Measurements from ENCODE around the gene MAPKAPK3. TPM values are rescaled to one million over a fixed set of nuclear protein-coding genes. Genes with fewer than 3 reads are reported as not detected.

Gene MAPKAPK3
- polyA plus RNA-seq, 1 donor from 2014 or later: 4.3 TPM

DNA sequence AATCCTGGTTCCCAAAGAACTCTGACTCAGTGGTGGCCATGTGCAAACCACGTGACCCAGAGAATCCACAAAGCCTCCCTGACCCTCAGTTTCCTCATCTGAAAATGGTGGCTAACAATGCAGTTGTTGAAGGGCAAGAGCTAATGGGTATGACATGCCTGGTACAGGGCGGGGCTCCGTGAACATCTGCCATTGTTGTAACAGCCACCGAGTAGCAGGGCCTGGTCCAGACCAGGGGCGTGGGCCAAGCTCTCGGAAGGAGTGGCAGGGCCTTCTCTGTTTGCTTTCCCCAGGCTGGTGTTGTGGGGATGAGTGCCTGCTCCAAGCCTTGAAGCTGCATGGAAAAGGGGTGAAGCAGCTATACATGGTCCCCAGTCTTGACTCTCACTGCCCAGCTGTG is 13.4 kb downstream of the MAPKAPK3 start:
- Histone ChIP-seq H3K27me3 (ENCODE audit: insufficient read depth, low read depth, low read length) (no peaks in the 10 kb centered on the region), H3K9me3 (ENCODE audit: low read length) (no peaks in the 10 kb centered on the region), H3K4me2 (ENCODE audit: low read length) (no peak overlapping the region), H3K36me3 (ENCODE audit: insufficient read depth, low read length) (no peaks in the 10 kb centered on the region), H3K9ac (ENCODE audit: low read length) (no peak overlapping the region), H2AFZ (ENCODE audit: low read depth, low read length) (no peak overlapping the region), H3K9me2 (ENCODE audit: insufficient read depth, low read length) (no peaks in the 10 kb centered on the region), H3F3A (ENCODE audit: insufficient read depth, low read length, poor library complexity, severe bottlenecking) (no peaks in the 10 kb centered on the region), H3K4me3 (ENCODE audit: low read length) (no peak overlapping the region), H4K20me1 (ENCODE audit: insufficient read depth) (no peaks in the 10 kb centered on the region), H3K79me2 (replicated peaks; ENCODE audit: insufficient read depth, low read length) (no peaks in the 10 kb centered on the region), H3K27ac (ENCODE audit: low read length) (no peak overlapping the region)
- TF ChIP-seq TAF1 (IDR thresholded peaks at IDR 0.05; ENCODE audit: low read depth): no peak
- no peak for TF ChIP-seq POLR2AphosphoS5 (IDR thresholded peaks at IDR 0.05)
- no peak for TF ChIP-seq EZH2 (IDR thresholded peaks at IDR 0.05; ENCODE audit: borderline replicate concordance, insufficient read depth, low read length, poor library complexity, severe bottlenecking)
- TF ChIP-seq, protein P1, sequence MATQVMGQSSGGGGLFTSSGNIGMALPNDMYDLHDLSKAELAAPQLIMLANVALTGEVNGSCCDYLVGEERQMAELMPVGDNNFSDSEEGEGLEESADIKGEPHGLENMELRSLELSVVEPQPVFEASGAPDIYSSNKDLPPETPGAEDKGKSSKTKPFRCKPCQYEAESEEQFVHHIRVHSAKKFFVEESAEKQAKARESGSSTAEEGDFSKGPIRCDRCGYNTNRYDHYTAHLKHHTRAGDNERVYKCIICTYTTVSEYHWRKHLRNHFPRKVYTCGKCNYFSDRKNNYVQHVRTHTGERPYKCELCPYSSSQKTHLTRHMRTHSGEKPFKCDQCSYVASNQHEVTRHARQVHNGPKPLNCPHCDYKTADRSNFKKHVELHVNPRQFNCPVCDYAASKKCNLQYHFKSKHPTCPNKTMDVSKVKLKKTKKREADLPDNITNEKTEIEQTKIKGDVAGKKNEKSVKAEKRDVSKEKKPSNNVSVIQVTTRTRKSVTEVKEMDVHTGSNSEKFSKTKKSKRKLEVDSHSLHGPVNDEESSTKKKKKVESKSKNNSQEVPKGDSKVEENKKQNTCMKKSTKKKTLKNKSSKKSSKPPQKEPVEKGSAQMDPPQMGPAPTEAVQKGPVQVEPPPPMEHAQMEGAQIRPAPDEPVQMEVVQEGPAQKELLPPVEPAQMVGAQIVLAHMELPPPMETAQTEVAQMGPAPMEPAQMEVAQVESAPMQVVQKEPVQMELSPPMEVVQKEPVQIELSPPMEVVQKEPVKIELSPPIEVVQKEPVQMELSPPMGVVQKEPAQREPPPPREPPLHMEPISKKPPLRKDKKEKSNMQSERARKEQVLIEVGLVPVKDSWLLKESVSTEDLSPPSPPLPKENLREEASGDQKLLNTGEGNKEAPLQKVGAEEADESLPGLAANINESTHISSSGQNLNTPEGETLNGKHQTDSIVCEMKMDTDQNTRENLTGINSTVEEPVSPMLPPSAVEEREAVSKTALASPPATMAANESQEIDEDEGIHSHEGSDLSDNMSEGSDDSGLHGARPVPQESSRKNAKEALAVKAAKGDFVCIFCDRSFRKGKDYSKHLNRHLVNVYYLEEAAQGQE (IDR thresholded peaks at IDR 0.05; ENCODE audit: borderline replicate concordance): no peak
- TF ChIP-seq, protein P2, sequence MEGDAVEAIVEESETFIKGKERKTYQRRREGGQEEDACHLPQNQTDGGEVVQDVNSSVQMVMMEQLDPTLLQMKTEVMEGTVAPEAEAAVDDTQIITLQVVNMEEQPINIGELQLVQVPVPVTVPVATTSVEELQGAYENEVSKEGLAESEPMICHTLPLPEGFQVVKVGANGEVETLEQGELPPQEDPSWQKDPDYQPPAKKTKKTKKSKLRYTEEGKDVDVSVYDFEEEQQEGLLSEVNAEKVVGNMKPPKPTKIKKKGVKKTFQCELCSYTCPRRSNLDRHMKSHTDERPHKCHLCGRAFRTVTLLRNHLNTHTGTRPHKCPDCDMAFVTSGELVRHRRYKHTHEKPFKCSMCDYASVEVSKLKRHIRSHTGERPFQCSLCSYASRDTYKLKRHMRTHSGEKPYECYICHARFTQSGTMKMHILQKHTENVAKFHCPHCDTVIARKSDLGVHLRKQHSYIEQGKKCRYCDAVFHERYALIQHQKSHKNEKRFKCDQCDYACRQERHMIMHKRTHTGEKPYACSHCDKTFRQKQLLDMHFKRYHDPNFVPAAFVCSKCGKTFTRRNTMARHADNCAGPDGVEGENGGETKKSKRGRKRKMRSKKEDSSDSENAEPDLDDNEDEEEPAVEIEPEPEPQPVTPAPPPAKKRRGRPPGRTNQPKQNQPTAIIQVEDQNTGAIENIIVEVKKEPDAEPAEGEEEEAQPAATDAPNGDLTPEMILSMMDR (IDR thresholded peaks at IDR 0.05; ENCODE audit: poor library complexity, severe bottlenecking): no peak
- no peak for TF ChIP-seq RAD21 (conservative IDR thresholded peaks at IDR 0.05)
- no peak for TF ChIP-seq SMC3 (conservative IDR thresholded peaks at IDR 0.05; ENCODE audit: poor library complexity)
- no peak for TF ChIP-seq EP300 (conservative IDR thresholded peaks at IDR 0.05; ENCODE audit: poor library complexity, severe bottlenecking)
- no peak for TF ChIP-seq MXI1 (conservative IDR thresholded peaks at IDR 0.05; ENCODE audit: poor library complexity, severe bottlenecking)

DNA sequence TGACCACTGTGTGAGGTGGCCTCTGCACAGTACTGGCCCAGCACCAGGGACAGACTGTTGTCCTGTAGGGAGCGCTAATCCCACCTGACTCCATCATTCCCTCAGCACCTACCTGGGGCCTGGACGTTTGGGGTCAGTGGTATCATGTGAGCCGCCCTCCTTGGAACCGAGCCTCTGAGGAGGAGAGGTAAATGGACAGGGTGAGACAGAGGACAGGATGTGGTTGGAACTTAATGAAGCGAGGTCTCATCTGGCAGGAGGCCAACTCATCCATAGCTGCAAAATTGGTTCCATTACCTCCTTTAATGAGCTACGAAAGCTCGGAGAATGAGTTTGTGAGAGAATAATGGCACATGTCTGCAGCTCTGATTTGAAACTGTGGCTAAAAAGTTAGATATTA is 13.9 kb downstream of the MAPKAPK3 start:
- no peak overlapping the region for H3K4me3 ChIP-seq (ENCODE audit: low read length)
- H3K36me3 ChIP-seq (ENCODE audit: insufficient read depth, low read length): no peaks in the 10 kb centered on the region
- H3K79me2 ChIP-seq (replicated peaks; ENCODE audit: insufficient read depth, low read length): no peaks in the 10 kb centered on the region
- no peaks in the 10 kb centered on the region for H3K9me3 ChIP-seq (ENCODE audit: low read length)
- H2AFZ ChIP-seq (ENCODE audit: low read depth, low read length): no peak overlapping the region
- no peaks in the 10 kb centered on the region for H3K9me2 ChIP-seq (ENCODE audit: insufficient read depth, low read length)
- no peak overlapping the region for H3K9ac ChIP-seq (ENCODE audit: low read length)
- no peaks in the 10 kb centered on the region for H3F3A ChIP-seq (ENCODE audit: insufficient read depth, low read length, poor library complexity, severe bottlenecking)
- no peak overlapping the region for H3K4me2 ChIP-seq (ENCODE audit: low read length)
- H4K20me1 ChIP-seq (ENCODE audit: insufficient read depth): no peaks in the 10 kb centered on the region
- H3K27ac ChIP-seq (ENCODE audit: low read length): no peak overlapping the region
- no peaks in the 10 kb centered on the region for H3K27me3 ChIP-seq (ENCODE audit: insufficient read depth, low read depth, low read length)
- TF ChIP-seq EZH2 (IDR thresholded peaks at IDR 0.05; ENCODE audit: borderline replicate concordance, insufficient read depth, low read length, poor library complexity, severe bottlenecking) (no peak), POLR2AphosphoS5 (IDR thresholded peaks at IDR 0.05) (no peak), RAD21 (conservative IDR thresholded peaks at IDR 0.05) (no peak), MXI1 (conservative IDR thresholded peaks at IDR 0.05; ENCODE audit: poor library complexity, severe bottlenecking) (no peak), TAF1 (IDR thresholded peaks at IDR 0.05; ENCODE audit: low read depth) (no peak), EP300 (conservative IDR thresholded peaks at IDR 0.05; ENCODE audit: poor library complexity, severe bottlenecking) (no peak), SMC3 (conservative IDR thresholded peaks at IDR 0.05; ENCODE audit: poor library complexity) (no peak)
- TF ChIP-seq, protein P1 (IDR thresholded peaks at IDR 0.05; ENCODE audit: borderline replicate concordance): no peak
- TF ChIP-seq, protein P2 (IDR thresholded peaks at IDR 0.05; ENCODE audit: poor library complexity, severe bottlenecking): no peak
